CD8-positive, alpha-beta memory T cell (primary cell): ENCODE results near the gene ZNF385B. TPM values are rescaled to one million over a fixed set of nuclear protein-coding genes. Genes with fewer than 3 reads are reported as not detected.

Source experiments
- CTCF ChIA-PET: fragments of 350-600 bp; sonication (Branson Sonifier 250); formaldehyde crosslinking; loops from one replicate; lab custom pipeline; 2021; ENCODE audit warnings: antibody characterized with exemption; lab: Charles Lee
- POLR2A ChIA-PET: fragments of 350-600 bp; sonication (Branson Sonifier 250); formaldehyde crosslinking; loops from one replicate; lab custom pipeline; 2021; ENCODE audit warnings: antibody characterized with exemption; lab: Charles Lee
- DNase-seq, 5 donors: peaks; one replicate each; pipeline versions ENCODE4 v3.0.0 to v3.0.0-alpha.2; 2020 to 2022; ENCODE audit warnings: mixed read lengths in 1 of 5
- H3K27ac ChIP-seq: one replicate; pipeline ENCODE4 v1.7.0; 2013; ENCODE audit warnings: low read depth, mild to moderate bottlenecking, low read length, moderate library complexity
- H3K27me3 ChIP-seq: 2 replicates; pipeline ENCODE4 v1.7.0; 2013; ENCODE audit warnings: low read length, mild to moderate bottlenecking; ENCODE audit not compliant: insufficient read depth, poor library complexity, severe bottlenecking
- H3K36me3 ChIP-seq: 2 replicates; pipeline ENCODE4 v1.7.0; 2013; ENCODE audit warnings: mild to moderate bottlenecking, low read length, moderate library complexity; ENCODE audit not compliant: insufficient read depth
- H3K4me1 ChIP-seq: 2 replicates; pipeline ENCODE4 v1.7.0; 2013; ENCODE audit warnings: mild to moderate bottlenecking, low read length, moderate library complexity; ENCODE audit not compliant: insufficient read depth
- H3K4me3 ChIP-seq: 2 replicates; pipeline ENCODE4 v1.7.0; 2013; ENCODE audit warnings: mild to moderate bottlenecking, low read length
- H3K9me3 ChIP-seq: 2 replicates; pipeline ENCODE4 v1.7.0; 2013; ENCODE audit warnings: mild to moderate bottlenecking, low read length
- H3K27ac Mint-ChIP-seq, 8 donors: one replicate each; pipeline ENCODE4 v1.8.0; 2020 to 2021; ENCODE audit warnings: mixed read lengths in 8 of 8, mild to moderate bottlenecking in 6 of 8, inconsistent platforms in 3 of 8, moderate library complexity in 3 of 8
- H3K27me3 Mint-ChIP-seq, 2 donors: one replicate each; pipeline ENCODE4 v1.8.0; 2020 to 2021; ENCODE audit warnings: mixed read lengths in 2 of 2, mild to moderate bottlenecking in 1 of 2, moderate library complexity in 1 of 2
- H3K36me3 Mint-ChIP-seq, 3 donors: one replicate each; pipeline ENCODE4 v1.8.0; 2020 to 2021; ENCODE audit warnings: mixed read lengths in 3 of 3, inconsistent platforms in 1 of 3, mild to moderate bottlenecking in 1 of 3
- H3K4me1 Mint-ChIP-seq, 3 donors: one replicate each; pipeline ENCODE4 v1.8.0; 2020 to 2021; ENCODE audit warnings: mixed read lengths in 3 of 3, inconsistent platforms in 1 of 3, mild to moderate bottlenecking in 1 of 3
- H3K4me3 Mint-ChIP-seq, 7 donors: one replicate each; pipeline ENCODE4 v1.8.0; 2020 to 2021; ENCODE audit warnings: mixed read lengths in 7 of 7, mild to moderate bottlenecking in 6 of 7, moderate library complexity in 4 of 7, inconsistent platforms in 2 of 7
- H3K9me3 Mint-ChIP-seq, 5 donors: one replicate each; pipeline ENCODE4 v1.8.0; 2020 to 2022; ENCODE audit warnings: mixed read lengths in 5 of 5, mild to moderate bottlenecking in 3 of 5, moderate library complexity in 2 of 5, inconsistent platforms in 1 of 5
- polyA plus RNA-seq: library from polyadenylated mRNA; unstranded; fragments of 300-500 nt; fragmentation: Illumina TruSeq; gene quantifications from one replicate; pipeline ENCODE4 v1.2.3, GENCODE V29; 2021
- total RNA-seq, 2 experiments: library from RNA; stranded (reverse); gene quantifications; one replicate each; pipeline ENCODE4 v1.2.3, GENCODE V29; 2021

The ZNF385B gene
- total and polyA plus RNA-seq, 3 experiments from 2014 or later: not detected

DNA sequence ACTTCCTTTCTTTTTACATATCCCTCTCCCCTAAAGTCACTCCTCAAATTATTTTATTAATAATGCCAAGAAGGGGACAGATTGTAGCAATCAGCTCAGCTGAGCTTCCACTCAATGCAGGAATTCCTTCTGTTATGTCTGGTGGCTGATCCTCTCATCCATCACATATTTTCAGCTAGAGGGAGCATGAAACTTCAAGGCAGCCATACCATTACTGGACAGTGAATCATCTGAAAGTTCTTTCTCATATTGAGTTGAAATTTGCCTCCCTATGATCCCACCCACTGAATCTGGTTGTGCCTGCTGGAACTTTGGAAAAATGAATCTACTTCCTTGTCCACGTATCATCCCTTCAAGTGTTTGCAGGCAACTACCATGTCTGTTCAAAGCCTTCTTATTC, 11.2 kb downstream of the ZNF385B start:
- no peak overlapping the region for H3K27ac ChIP-seq

GRCh38 chr2:179849719-179850118, 11.7 kb downstream of the ZNF385B start:
- H3K27me3 ChIP-seq: no peaks in the 10 kb centered on the region
- H3K27ac ChIP-seq: no peak overlapping the region
- ChIA-PET POLR2A (no interaction called here), CTCF (no interaction called here)
- Mint-ChIP-seq H3K27ac (no peak overlapping the region), H3K4me3 (no peak overlapping the region), H3K4me1 (no peaks in the 10 kb centered on the region), H3K9me3 (no peaks in the 10 kb centered on the region), H3K36me3 (no peaks in the 10 kb centered on the region), H3K27me3 (peaks cover 2 to 11% of the 10 kb centered on the region in 2 donors)
- no peak overlapping the region for H3K4me3 ChIP-seq
- H3K9me3 ChIP-seq: no peaks in the 10 kb centered on the region
- DNase-seq: no peak
- H3K36me3 ChIP-seq: no peaks in the 10 kb centered on the region
- H3K4me1 ChIP-seq: no peaks in the 10 kb centered on the region

More for the DNA sequence above, 11.2 kb downstream of the ZNF385B start:
- Mint-ChIP-seq H3K4me3 (no peak overlapping the region), H3K27ac (no peak overlapping the region), H3K4me1 (no peaks in the 10 kb centered on the region), H3K27me3 (peaks cover 2 to 10% of the 10 kb centered on the region in 2 donors), H3K36me3 (no peaks in the 10 kb centered on the region), H3K9me3 (no peaks in the 10 kb centered on the region)
- POLR2A ChIA-PET: no interaction called here
- Histone ChIP-seq H3K27me3 (no peaks in the 10 kb centered on the region), H3K36me3 (no peaks in the 10 kb centered on the region), H3K4me3 (no peak overlapping the region), H3K4me1 (no peaks in the 10 kb centered on the region), H3K9me3 (no peaks in the 10 kb centered on the region)
- DNase-seq: no peak
- CTCF ChIA-PET: no interaction called here

DNA sequence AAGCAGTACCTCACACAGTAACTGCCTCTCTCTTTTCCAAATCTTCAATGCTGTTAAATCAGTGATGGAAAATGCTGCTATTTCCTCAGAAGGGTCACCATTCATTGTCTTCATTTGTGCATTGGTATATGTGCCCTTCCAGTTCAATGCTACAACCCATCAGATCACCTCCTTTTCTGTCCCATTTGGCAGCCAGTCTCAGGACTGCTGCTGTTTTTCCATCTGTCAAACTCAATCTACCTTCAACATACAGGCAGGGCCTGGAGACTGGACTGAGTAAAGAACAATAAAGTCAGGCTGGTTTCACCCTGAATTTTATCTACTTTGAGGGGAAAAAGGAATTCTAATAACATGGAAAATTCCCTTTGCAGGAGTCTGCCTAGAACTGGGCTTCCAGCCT, 17.9 kb downstream of the ZNF385B start:
- Histone ChIP-seq H3K27ac (no peak overlapping the region), H3K36me3 (no peaks in the 10 kb centered on the region), H3K9me3 (no peaks in the 10 kb centered on the region), H3K27me3 (no peaks in the 10 kb centered on the region), H3K4me1 (no peaks in the 10 kb centered on the region), H3K4me3 (no peak overlapping the region)
- H3K9me3 Mint-ChIP-seq: no peaks in the 10 kb centered on the region
- ChIA-PET POLR2A (no interaction called here), CTCF (no interaction called here)
- no peak for DNase-seq
- no peak overlapping the region for H3K27ac Mint-ChIP-seq
- H3K36me3 Mint-ChIP-seq: no peaks in the 10 kb centered on the region
- peaks cover 4 to 10% of the 10 kb centered on the region in 2 donors for H3K27me3 Mint-ChIP-seq
- H3K4me1 Mint-ChIP-seq: no peaks in the 10 kb centered on the region
- H3K4me3 Mint-ChIP-seq: no peak overlapping the region

GRCh38 chr2:179842498-179843153, 18.8 kb downstream of the ZNF385B start:
- H3K4me1 Mint-ChIP-seq: no peaks in the 10 kb centered on the region
- H3K27me3 ChIP-seq: no peaks in the 10 kb centered on the region
- no peaks in the 10 kb centered on the region for H3K36me3 ChIP-seq
- no peaks in the 10 kb centered on the region for H3K9me3 Mint-ChIP-seq
- DNase-seq: no peak
- H3K4me3 Mint-ChIP-seq: no peak overlapping the region
- no peaks in the 10 kb centered on the region for H3K9me3 ChIP-seq
- no peak overlapping the region for H3K27ac ChIP-seq
- peaks cover 2 to 10% of the 10 kb centered on the region in 2 donors for H3K27me3 Mint-ChIP-seq
- H3K4me1 ChIP-seq: no peaks in the 10 kb centered on the region
- no peaks in the 10 kb centered on the region for H3K36me3 Mint-ChIP-seq
- ChIA-PET CTCF (no interaction called here), POLR2A (no interaction called here)
- no peak overlapping the region for H3K27ac Mint-ChIP-seq
- no peak overlapping the region for H3K4me3 ChIP-seq

- POLR2A ChIA-PET: no interaction called here
- Mint-ChIP-seq H3K9me3 (no peaks in the 10 kb centered on the region), H3K27me3 (peaks cover 2 to 10% of the 10 kb centered on the region in 2 donors), H3K27ac (no peak overlapping the region), H3K4me1 (no peaks in the 10 kb centered on the region), H3K36me3 (no peaks in the 10 kb centered on the region), H3K4me3 (no peak overlapping the region)
- DNase-seq: no peak
- Histone ChIP-seq H3K36me3 (no peaks in the 10 kb centered on the region), H3K4me3 (no peak overlapping the region), H3K4me1 (no peaks in the 10 kb centered on the region), H3K27me3 (no peaks in the 10 kb centered on the region), H3K27ac (no peak overlapping the region), H3K9me3 (no peaks in the 10 kb centered on the region)
- CTCF ChIA-PET: no interaction called here
Measured at GRCh38 chr2:179840840-179841239, 20.6 kb downstream of the ZNF385B start.

- no peaks in the 10 kb centered on the region for H3K9me3 ChIP-seq
- no peaks in the 10 kb centered on the region for H3K36me3 ChIP-seq
- H3K4me3 Mint-ChIP-seq: no peak overlapping the region
- no peaks in the 10 kb centered on the region for H3K4me1 ChIP-seq
- H3K4me3 ChIP-seq: no peak overlapping the region
- H3K9me3 Mint-ChIP-seq: no peaks in the 10 kb centered on the region
- no peak overlapping the region for H3K27ac Mint-ChIP-seq
- no peaks in the 10 kb centered on the region for H3K4me1 Mint-ChIP-seq
- DNase-seq: no peak
- no peaks in the 10 kb centered on the region for H3K27me3 ChIP-seq
- CTCF ChIA-PET: no interaction called here
- POLR2A ChIA-PET: no interaction called here
- no peaks in the 10 kb centered on the region for H3K36me3 Mint-ChIP-seq
- no peak overlapping the region for H3K27ac ChIP-seq
- H3K27me3 Mint-ChIP-seq: peaks cover 2 to 4% of the 10 kb centered on the region in 2 donors
Measured at GRCh38 chr2:179837408-179837807, 24.0 kb downstream of the ZNF385B start.

- H3K27ac Mint-ChIP-seq: no peak overlapping the region
- H3K9me3 Mint-ChIP-seq: no peaks in the 10 kb centered on the region
- Histone ChIP-seq H3K4me3 (no peak overlapping the region), H3K36me3 (no peaks in the 10 kb centered on the region), H3K4me1 (no peaks in the 10 kb centered on the region), H3K27me3 (no peaks in the 10 kb centered on the region), H3K27ac (no peak overlapping the region), H3K9me3 (no peaks in the 10 kb centered on the region)
- peaks cover 0 to 10% of the 10 kb centered on the region in 2 donors for H3K27me3 Mint-ChIP-seq
- no peak for DNase-seq
- no peaks in the 10 kb centered on the region for H3K36me3 Mint-ChIP-seq
- POLR2A ChIA-PET: no interaction called here
- CTCF ChIA-PET: no interaction called here
- no peaks in the 10 kb centered on the region for H3K4me1 Mint-ChIP-seq
- H3K4me3 Mint-ChIP-seq: no peak overlapping the region
Measured at GRCh38 chr2:179830043-179830787, 31.2 kb downstream of the ZNF385B start.

DNA sequence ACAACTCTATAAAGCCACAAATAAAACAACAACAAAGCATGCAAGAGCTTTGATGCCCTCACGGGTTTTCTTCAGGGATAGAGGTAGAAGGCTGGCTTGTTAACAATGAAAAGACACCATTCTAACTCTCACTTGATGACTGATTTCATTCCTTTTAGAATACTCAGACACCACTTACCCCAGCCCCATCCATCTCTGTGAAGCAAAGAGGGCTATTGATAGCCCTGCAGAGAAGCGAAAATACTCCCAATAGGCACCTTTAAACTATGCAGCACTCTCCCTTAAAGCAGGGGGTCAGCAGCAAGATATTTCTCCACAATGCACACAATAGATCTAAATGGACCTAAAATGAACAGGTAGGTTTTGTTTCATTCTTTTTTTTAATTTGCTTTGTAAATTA, 35.1 kb downstream of the ZNF385B start:
- Mint-ChIP-seq H3K27ac (no peak overlapping the region), H3K9me3 (no peaks in the 10 kb centered on the region), H3K36me3 (no peaks in the 10 kb centered on the region), H3K4me3 (no peak overlapping the region), H3K4me1 (no peaks in the 10 kb centered on the region), H3K27me3 (peaks cover 0 to 10% of the 10 kb centered on the region in 2 donors)
- no peaks in the 10 kb centered on the region for H3K4me1 ChIP-seq
- no peaks in the 10 kb centered on the region for H3K36me3 ChIP-seq
- H3K9me3 ChIP-seq: no peaks in the 10 kb centered on the region
- POLR2A ChIA-PET: no interaction called here
- H3K27ac ChIP-seq: no peak overlapping the region
- H3K4me3 ChIP-seq: no peak overlapping the region
- DNase-seq: no peak
- no peaks in the 10 kb centered on the region for H3K27me3 ChIP-seq
- CTCF ChIA-PET: no interaction called here
